ENCODE results near the gene FOXM1. TPM values are rescaled to one million over a fixed set of nuclear protein-coding genes. Genes with fewer than 3 reads are reported as not detected.

The FOXM1 gene
- total RNA-seq, 1 donor from 2014 or later = 25.4 TPM

GRCh38 chr12:2811801-2812200, 65.2 kb downstream of the FOXM1 start:
- DNase-seq (ENCODE audit: low spot score in 2 of 2, unreplicated experiment in 2 of 2) = no peak
- no peaks in the 10 kb centered on the region for H3K27me3 Mint-ChIP-seq (ENCODE audit: low read depth)
- peak overlapping the region; percentile 100 for H3K4me3 Mint-ChIP-seq
- H3K4me1 Mint-ChIP-seq = peaks cover 15% of the 10 kb centered on the region
- peak overlapping the region; percentile 100 for H3K27ac Mint-ChIP-seq
- no peaks in the 10 kb centered on the region for H3K9me3 Mint-ChIP-seq
- no peak for TF ChIP-seq CTCF (IDR thresholded peaks at IDR 0.05; ENCODE audit: unreplicated experiment)
- peaks cover 7% of the 10 kb centered on the region for H3K36me3 Mint-ChIP-seq

Other genes starting within 250 kb of the FOXM1 start
- gene FKBP4, start 82.2 kb downstream of the FOXM1 start, total RNA-seq = 84.7 to 98.4 TPM (median 93.3 TPM) in 3 replicates
- gene ITFG2, start 64.5 kb downstream of the FOXM1 start, total RNA-seq = 57.4 to 60.0 TPM (median 59.3 TPM) in 3 replicates
- 0.14 TPM in 1 of 3 replicates, not detected in the others for gene NRIP2, start 42.1 kb downstream of the FOXM1 start, total RNA-seq
- not detected in 3 replicates for gene TEX52, start 20.1 kb downstream of the FOXM1 start, total RNA-seq
- gene RHNO1, start within 50 bp of the FOXM1 start, total RNA-seq = 27.2 to 33.2 TPM (median 28.2 TPM) in 3 replicates
- 24.0 to 26.4 TPM (median 25.2 TPM) in 3 replicates for gene TULP3, start 13.7 kb upstream of the FOXM1 start, total RNA-seq
- 32.0 to 39.0 TPM (median 32.3 TPM) in 3 replicates for gene TEAD4, start 82.2 kb upstream of the FOXM1 start, total RNA-seq
- 46.7 to 49.4 TPM (median 48.8 TPM) in 3 replicates for gene TSPAN9, start 200.2 kb upstream of the FOXM1 start, total RNA-seq

Data from mesothelial cell of epicardium (in vitro differentiated cells).